ENCODE data around the gene CDCA8.

DNA sequence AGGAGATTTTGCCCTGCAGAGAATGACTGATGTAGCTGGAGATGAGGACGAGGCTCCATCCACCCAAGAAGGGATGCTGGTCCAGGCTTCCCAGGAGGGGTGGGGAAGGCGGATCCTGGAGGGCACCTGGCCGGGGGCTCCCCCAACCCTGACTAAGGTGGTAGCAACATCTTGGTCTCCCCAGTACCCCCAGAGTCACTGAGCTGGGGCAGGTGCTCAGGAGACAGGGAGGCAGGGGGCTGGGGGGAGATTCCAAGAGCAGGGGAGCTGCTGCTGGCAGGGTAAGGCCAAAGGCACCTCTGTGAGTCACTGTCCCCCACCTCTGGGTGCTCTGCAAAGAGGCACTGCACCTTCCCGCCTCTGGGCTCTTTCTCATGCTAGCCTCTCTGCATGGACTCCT is 24.0 kb downstream of the CDCA8 start:
- TF ChIP-seq, protein P1, sequence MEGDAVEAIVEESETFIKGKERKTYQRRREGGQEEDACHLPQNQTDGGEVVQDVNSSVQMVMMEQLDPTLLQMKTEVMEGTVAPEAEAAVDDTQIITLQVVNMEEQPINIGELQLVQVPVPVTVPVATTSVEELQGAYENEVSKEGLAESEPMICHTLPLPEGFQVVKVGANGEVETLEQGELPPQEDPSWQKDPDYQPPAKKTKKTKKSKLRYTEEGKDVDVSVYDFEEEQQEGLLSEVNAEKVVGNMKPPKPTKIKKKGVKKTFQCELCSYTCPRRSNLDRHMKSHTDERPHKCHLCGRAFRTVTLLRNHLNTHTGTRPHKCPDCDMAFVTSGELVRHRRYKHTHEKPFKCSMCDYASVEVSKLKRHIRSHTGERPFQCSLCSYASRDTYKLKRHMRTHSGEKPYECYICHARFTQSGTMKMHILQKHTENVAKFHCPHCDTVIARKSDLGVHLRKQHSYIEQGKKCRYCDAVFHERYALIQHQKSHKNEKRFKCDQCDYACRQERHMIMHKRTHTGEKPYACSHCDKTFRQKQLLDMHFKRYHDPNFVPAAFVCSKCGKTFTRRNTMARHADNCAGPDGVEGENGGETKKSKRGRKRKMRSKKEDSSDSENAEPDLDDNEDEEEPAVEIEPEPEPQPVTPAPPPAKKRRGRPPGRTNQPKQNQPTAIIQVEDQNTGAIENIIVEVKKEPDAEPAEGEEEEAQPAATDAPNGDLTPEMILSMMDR (IDR thresholded peaks at IDR 0.05; ENCODE audit: low read depth, low read length): no peak
- TF ChIP-seq EZH2phosphoT487 (IDR thresholded peaks at IDR 0.05; ENCODE audit: low read depth): no peak

Measured in OCI-LY3 (cell line).